Measurements from ENCODE around the gene TNFAIP8L1. TPM values are rescaled to one million over a fixed set of nuclear protein-coding genes. Genes with fewer than 3 reads are reported as not detected.

Gene TNFAIP8L1
- polyA plus RNA-seq, 1 experiment = 4.8 TPM

GRCh38 chr19:4622695-4623421, 16.5 kb upstream of the TNFAIP8L1 start:
- ChIA-PET CTCF (interaction anchor here (0.6 to 5.2 kb wide), 5 partner anchors 11 to 98 kb away, joined by 3 to 23 read pairs (median 4); no protein-coding TSS in a partner anchor), POLR2A (no interaction called here)
- Histone ChIP-seq H3K36me3 (ENCODE audit: control insufficient read depth, insufficient read depth, low read length) (no peaks in the 10 kb centered on the region), H3K27me3 (ENCODE audit: control insufficient read depth, insufficient read depth, low read length) (peaks cover 3% of the 10 kb centered on the region; the same call in 1 of the 2 replicates), H3K4me3 (ENCODE audit: low read depth, low read length) (no peak overlapping the region)
- 0 out of 2 replicates have a peak, but pooled peaks have one; percentile 10 for TF ChIP-seq CTCF (IDR thresholded peaks at IDR 0.05; ENCODE audit: insufficient read depth, low read depth, low read length)
- no peak for DNase-seq (ENCODE audit: low read depth)

- CTCF ChIA-PET = interaction anchor here (0.7 to 5.2 kb wide), 6 partner anchors 9 to 108 kb away, joined by 3 to 23 read pairs (median 4); no protein-coding TSS in a partner anchor
- POLR2A ChIA-PET = no interaction called here
- H3K27me3 ChIP-seq (ENCODE audit: control insufficient read depth, insufficient read depth, low read length) = 0 out of 2 replicates have a peak, but pooled peaks cover 1% of the 10 kb centered on the region
- no peak for DNase-seq (ENCODE audit: low read depth)
- H3K36me3 ChIP-seq (ENCODE audit: control insufficient read depth, insufficient read depth, low read length) = no peaks in the 10 kb centered on the region
- no peak for TF ChIP-seq CTCF (IDR thresholded peaks at IDR 0.05; ENCODE audit: insufficient read depth, low read depth, low read length)
- no peak overlapping the region for H3K4me3 ChIP-seq (ENCODE audit: low read depth, low read length)
Observed at GRCh38 chr19:4624301-4624700, 15.0 kb upstream of the TNFAIP8L1 start.

GRCh38 chr19:4624733-4625362, 14.5 kb upstream of the TNFAIP8L1 start:
- Histone ChIP-seq H3K27me3 (ENCODE audit: control insufficient read depth, insufficient read depth, low read length) (0 out of 2 replicates have a peak, but pooled peaks cover 1% of the 10 kb centered on the region), H3K4me3 (ENCODE audit: low read depth, low read length) (no peak overlapping the region), H3K36me3 (ENCODE audit: control insufficient read depth, insufficient read depth, low read length) (no peaks in the 10 kb centered on the region)
- CTCF ChIA-PET = interaction anchor here (0.6 to 5.2 kb wide), 7 partner anchors 9 to 528 kb away, joined by 3 to 23 read pairs (median 3); no protein-coding TSS in a partner anchor
- POLR2A ChIA-PET = no interaction called here
- peak; percentile 47 for TF ChIP-seq CTCF (IDR thresholded peaks at IDR 0.05; ENCODE audit: insufficient read depth, low read depth, low read length)
- DNase-seq (ENCODE audit: low read depth) = no peak

- POLR2A ChIA-PET = no interaction called here
- DNase-seq (ENCODE audit: low read depth) = no peak
- TF ChIP-seq CTCF (IDR thresholded peaks at IDR 0.05; ENCODE audit: insufficient read depth, low read depth, low read length) = peak; percentile 90
- Histone ChIP-seq H3K36me3 (ENCODE audit: control insufficient read depth, insufficient read depth, low read length) (no peaks in the 10 kb centered on the region), H3K27me3 (ENCODE audit: control insufficient read depth, insufficient read depth, low read length) (no peaks in the 10 kb centered on the region), H3K4me3 (ENCODE audit: low read depth, low read length) (no peak overlapping the region)
- CTCF ChIA-PET = interaction anchor here (0.8 to 3.5 kb wide), 22 partner anchors 9 to 109 kb away, joined by 3 to 35 read pairs (median 6); partner anchors contain the start of genes PLIN5 and SEMA6B
Observed at GRCh38 chr19:4633140-4633967, 6.0 kb upstream of the TNFAIP8L1 start.
